H9 (cell line): Measurements from ENCODE around the gene ZNF557. TPM values are rescaled to one million over a fixed set of nuclear protein-coding genes. Genes with fewer than 3 reads are reported as not detected.
A peak's percentile ranks its signal among the peaks of the same experiment; 100 is the strongest.
"Not testable (repeated sequence)": the region's sequence is repeated elsewhere in the genome, so short reads cannot be mapped to it uniquely, and the experiment has no call there.

Experiments
- DNase-seq: peaks from one replicate; pipeline ENCODE4 v3.0.0-alpha.2; 2017
- H2AFZ ChIP-seq: one replicate; pipeline ENCODE4 v1.6.1; 2013; ENCODE audit warnings: mild to moderate bottlenecking, low read length, control low read depth, moderate library complexity
- H2AK5ac ChIP-seq: 2 replicates; pipeline ENCODE4 v1.6.1; 2013; ENCODE audit warnings: low read length, control low read depth, mixed read lengths; ENCODE audit not compliant: insufficient read length
- H2BK120ac ChIP-seq: one replicate; pipeline ENCODE4 v1.6.1; 2013; ENCODE audit warnings: low read depth, mild to moderate bottlenecking, low read length, control low read depth, inconsistent platforms; ENCODE audit not compliant: poor library complexity, severe bottlenecking
- H2BK12ac ChIP-seq: 2 replicates; pipeline ENCODE4 v1.6.1; 2013; ENCODE audit warnings: low read length, control low read depth, mixed read lengths, low read depth; ENCODE audit not compliant: insufficient read length
- H2BK15ac ChIP-seq: 2 replicates; pipeline ENCODE4 v1.6.1; 2013; ENCODE audit warnings: low read depth, low read length, control low read depth
- H2BK20ac ChIP-seq: one replicate; pipeline ENCODE4 v1.6.1; 2013; ENCODE audit warnings: low read depth, mild to moderate bottlenecking, low read length, control low read depth, inconsistent platforms; ENCODE audit not compliant: poor library complexity, severe bottlenecking
- H2BK5ac ChIP-seq: 2 replicates; pipeline ENCODE4 v1.6.1; 2013; ENCODE audit warnings: low read length, control low read depth, mixed read lengths; ENCODE audit not compliant: insufficient read length
- H3K14ac ChIP-seq: 2 replicates; pipeline ENCODE4 v1.6.1; 2013; ENCODE audit warnings: low read length, control low read depth; ENCODE audit not compliant: insufficient read depth
- H3K18ac ChIP-seq: 2 replicates; pipeline ENCODE4 v1.6.1; 2013; ENCODE audit warnings: low read depth, mild to moderate bottlenecking, mixed read lengths, low read length, control low read depth; ENCODE audit not compliant: insufficient read length
- H3K23ac ChIP-seq: 2 replicates; pipeline ENCODE4 v1.6.1; 2013; ENCODE audit warnings: low read length, control low read depth, mixed read lengths, low read depth; ENCODE audit not compliant: insufficient read length
- H3K23me2 ChIP-seq: 2 replicates; pipeline ENCODE4 v1.6.1; 2013; ENCODE audit warnings: low read depth, mild to moderate bottlenecking, mixed read lengths, low read length, control low read depth; ENCODE audit not compliant: insufficient read length, poor library complexity, severe bottlenecking
- H3K27ac ChIP-seq: 2 replicates; pipeline ENCODE4 v1.5.1; 2013; ENCODE audit warnings: low read length, control low read depth, mixed read lengths, low read depth; ENCODE audit not compliant: insufficient read length
- H3K27me3 ChIP-seq: 2 replicates; pipeline ENCODE4 v1.6.1; 2013; ENCODE audit warnings: low read length, control low read depth, inconsistent platforms; ENCODE audit not compliant: insufficient read depth
- H3K4ac ChIP-seq: 2 replicates; pipeline ENCODE4 v1.6.1; 2013; ENCODE audit warnings: low read depth, mild to moderate bottlenecking, control low read depth, inconsistent platforms, low read length, moderate library complexity
- H3K4me1 ChIP-seq: 2 replicates; pipeline ENCODE4 v1.6.1; 2013; ENCODE audit warnings: low read length, control low read depth, inconsistent platforms; ENCODE audit not compliant: insufficient read depth
- H3K4me2 ChIP-seq: 2 replicates; pipeline ENCODE4 v1.6.1; 2013; ENCODE audit warnings: low read length, control low read depth, mixed read lengths; ENCODE audit not compliant: insufficient read length, insufficient read depth
- H3K56ac ChIP-seq: 2 replicates; pipeline ENCODE4 v1.6.1; 2013; ENCODE audit warnings: low read depth, mild to moderate bottlenecking, mixed read lengths, low read length, control low read depth; ENCODE audit not compliant: insufficient read length
- H3K79me1 ChIP-seq: 2 replicates; pipeline ENCODE4 v1.6.1; 2013; ENCODE audit warnings: low read depth, mild to moderate bottlenecking, moderate library complexity, low read length, control low read depth, inconsistent platforms; ENCODE audit not compliant: insufficient read depth, poor library complexity, severe bottlenecking
- H3K79me2 ChIP-seq: 2 replicates; pipeline ENCODE4 v1.6.1; 2013; ENCODE audit warnings: low read length, control low read depth, inconsistent platforms; ENCODE audit not compliant: insufficient read depth
- H3K9ac ChIP-seq: 2 replicates; pipeline ENCODE4 v1.6.1; 2013; ENCODE audit warnings: low read length, control low read depth, mixed read lengths; ENCODE audit not compliant: insufficient read length; ENCODE audit errors: extremely low read depth
- H3K9me3 ChIP-seq: one replicate; pipeline ENCODE4 v1.6.1; 2013; ENCODE audit warnings: low read depth, low read length, inconsistent platforms; ENCODE audit not compliant: control insufficient read depth
- H3T11ph ChIP-seq: one replicate; pipeline ENCODE4 v1.6.1; 2013; ENCODE audit warnings: mild to moderate bottlenecking, low read length, control low read depth, inconsistent platforms
- H4K20me1 ChIP-seq: one replicate; pipeline ENCODE4 v1.6.1; 2013; ENCODE audit not compliant: control insufficient read depth, insufficient read length, insufficient read depth
- H4K5ac ChIP-seq: 2 replicates; pipeline ENCODE4 v1.6.1; 2013; ENCODE audit warnings: low read depth, mild to moderate bottlenecking, mixed read lengths, low read length, control low read depth; ENCODE audit not compliant: insufficient read length
- H4K8ac ChIP-seq: replicated peaks from 2 replicates; pipeline ENCODE4 v1.6.1; 2013; ENCODE audit warnings: low read length, control low read depth, mixed read lengths, low read depth; ENCODE audit not compliant: insufficient read length
- H4K91ac ChIP-seq: 2 replicates; pipeline ENCODE4 v1.6.1; 2013; ENCODE audit warnings: low read depth, mild to moderate bottlenecking, moderate library complexity, mixed read lengths, low read length, control low read depth; ENCODE audit not compliant: insufficient read length
- H3K27ac Mint-ChIP-seq, 3 experiments: 2 replicates in 2 of 3; 3 replicates in 1 of 3; pipeline ENCODE4 v1.8.0; 2020 to 2021; ENCODE audit warnings: mixed read lengths in 3 of 3, mild to moderate bottlenecking in 1 of 3, moderate library complexity in 1 of 3
- H3K27me3 Mint-ChIP-seq: 2 replicates; pipeline ENCODE4 v1.8.0; 2021; ENCODE audit warnings: low read depth, mild to moderate bottlenecking, moderate library complexity, mixed read lengths
- H3K36me3 Mint-ChIP-seq, 3 experiments: 2 replicates in 2 of 3; 3 replicates in 1 of 3; pipeline ENCODE4 v1.8.0; 2020 to 2021; ENCODE audit warnings: low read depth in 3 of 3, mixed read lengths in 3 of 3; ENCODE audit not compliant: insufficient read depth in 1 of 3
- H3K4me1 Mint-ChIP-seq, 2 experiments: 2 replicates each; pipeline ENCODE4 v1.8.0; 2020; ENCODE audit warnings: mixed read lengths in 2 of 2
- H3K4me3 Mint-ChIP-seq, 2 experiments: 2 replicates in 1 of 2; 3 replicates in 1 of 2; pipeline ENCODE4 v1.8.0; 2020 to 2021; ENCODE audit warnings: mild to moderate bottlenecking in 2 of 2, mixed read lengths in 2 of 2, moderate library complexity in 1 of 2
- H3K9me3 Mint-ChIP-seq, 2 experiments: 2 replicates in 1 of 2; 3 replicates in 1 of 2; pipeline ENCODE4 v1.8.0; 2020; ENCODE audit warnings: mild to moderate bottlenecking in 2 of 2, mixed read lengths in 2 of 2, moderate library complexity in 1 of 2
- WGBS: extraction: QIAGEN DNeasy Blood & Tissue Kit; methylation state at CpG from one replicate; pipeline ENCODE4 v1.1.7; 2013; ENCODE audit warnings: missing lambda C conversion rate, low lambda C conversion rate, mixed read lengths; ENCODE audit not compliant: insufficient read length; ENCODE audit errors: extremely low coverage; 5-methylcytosine and 5-hydroxymethylcytosine counted together
- total RNA-seq: library from RNA; stranded (reverse); gene quantifications from 2 replicates; pipeline ENCODE4 v1.2.1, GENCODE V29; 2021
- TF ChIP-seq, protein P1 (sequence below): fragments of 200-600 bp; sonication (generic); conservative IDR thresholded peaks from 3 replicates; pipeline ENCODE4 v1.8.0; 2021; ENCODE audit warnings: antibody characterized with exemption, mild to moderate bottlenecking

Gene ZNF557
- total RNA-seq, 1 experiment from 2014 or later: 12.2 TPM

DNA sequence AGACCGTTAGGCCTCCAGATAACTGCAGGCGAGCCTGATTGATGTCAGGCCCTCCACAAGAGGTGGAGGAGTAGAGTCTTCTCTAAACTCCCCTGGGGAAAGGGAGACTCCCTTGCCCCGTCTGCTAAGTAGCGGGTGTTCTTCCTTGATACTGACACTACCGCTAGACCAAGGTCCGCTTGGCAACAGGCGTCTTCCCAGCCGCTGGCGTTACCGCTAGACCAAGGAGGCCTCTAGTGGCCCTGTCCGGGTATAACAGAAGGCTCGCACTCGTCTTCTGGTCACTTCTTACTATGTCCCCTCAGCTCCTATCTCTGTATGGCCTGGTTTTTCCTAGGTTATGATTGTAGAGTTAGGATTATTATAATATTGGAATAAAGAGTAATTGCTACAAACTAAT is 2.4 kb upstream of the ZNF557 start:
- not testable (repeated sequence) for H3K4ac ChIP-seq, H2AK5ac ChIP-seq, H3K56ac ChIP-seq, H2AFZ ChIP-seq, H2BK120ac ChIP-seq, H3K79me1 ChIP-seq, H2BK15ac ChIP-seq, H3K27ac ChIP-seq, H3K4me3 Mint-ChIP-seq, H3K27ac Mint-ChIP-seq, H3K18ac ChIP-seq, H2BK20ac ChIP-seq, H3K4me1 Mint-ChIP-seq, H3K27me3 ChIP-seq, H4K91ac ChIP-seq, H3K9me3 ChIP-seq, H2BK12ac ChIP-seq, H3K4me2 ChIP-seq, H4K5ac ChIP-seq, H3K4me1 ChIP-seq, H3K23ac ChIP-seq, H4K8ac ChIP-seq, H3K23me2 ChIP-seq, H3K14ac ChIP-seq, H3K79me2 ChIP-seq, H2BK5ac ChIP-seq, H3K27me3 Mint-ChIP-seq, H3K9ac ChIP-seq, H4K20me1 ChIP-seq, H3T11ph ChIP-seq
- peaks cover 9 to 19% (median 12%) of the 10 kb centered on the region in 3 experiments for H3K36me3 Mint-ChIP-seq
- no CpG with 5 or more reads among the region's 13 CpGs for WGBS
- TF ChIP-seq, protein P1, sequence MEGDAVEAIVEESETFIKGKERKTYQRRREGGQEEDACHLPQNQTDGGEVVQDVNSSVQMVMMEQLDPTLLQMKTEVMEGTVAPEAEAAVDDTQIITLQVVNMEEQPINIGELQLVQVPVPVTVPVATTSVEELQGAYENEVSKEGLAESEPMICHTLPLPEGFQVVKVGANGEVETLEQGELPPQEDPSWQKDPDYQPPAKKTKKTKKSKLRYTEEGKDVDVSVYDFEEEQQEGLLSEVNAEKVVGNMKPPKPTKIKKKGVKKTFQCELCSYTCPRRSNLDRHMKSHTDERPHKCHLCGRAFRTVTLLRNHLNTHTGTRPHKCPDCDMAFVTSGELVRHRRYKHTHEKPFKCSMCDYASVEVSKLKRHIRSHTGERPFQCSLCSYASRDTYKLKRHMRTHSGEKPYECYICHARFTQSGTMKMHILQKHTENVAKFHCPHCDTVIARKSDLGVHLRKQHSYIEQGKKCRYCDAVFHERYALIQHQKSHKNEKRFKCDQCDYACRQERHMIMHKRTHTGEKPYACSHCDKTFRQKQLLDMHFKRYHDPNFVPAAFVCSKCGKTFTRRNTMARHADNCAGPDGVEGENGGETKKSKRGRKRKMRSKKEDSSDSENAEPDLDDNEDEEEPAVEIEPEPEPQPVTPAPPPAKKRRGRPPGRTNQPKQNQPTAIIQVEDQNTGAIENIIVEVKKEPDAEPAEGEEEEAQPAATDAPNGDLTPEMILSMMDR: peak; percentile 56
- DNase-seq: peak; percentile 69
- H3K9me3 Mint-ChIP-seq: peaks cover 32 to 50% of the 10 kb centered on the region in 2 experiments
